Endothelial cell of umbilical vein (primary cell): ENCODE data around the gene TCERG1L. TPM values are rescaled to one million over a fixed set of nuclear protein-coding genes. Genes with fewer than 3 reads are reported as not detected.

Source experiments
- BruUV-seq: library from RNA; stranded (reverse); fragments of 400-500 nt; replicated peaks from 2 replicates; lab custom pipeline; 2021; lab: Mats Ljungman, UMichigan
- CTCF ChIA-PET: fragments of 300-600, 350-600 bp; sonication (Branson Sonifier 250); formaldehyde crosslinking; loops from one replicate; lab custom pipeline; 2021; ENCODE audit warnings: antibody characterized with exemption, inconsistent platforms; lab: Charles Lee
- POLR2A ChIA-PET: fragments of 300-600, 350-600 bp; sonication (Branson Sonifier 250); formaldehyde crosslinking; loops from one replicate; lab custom pipeline; 2021; ENCODE audit warnings: antibody characterized with exemption, inconsistent platforms; lab: Charles Lee
- DNase-seq: peaks from one replicate; pipeline ENCODE4 v3.0.0-alpha.2; 2011; ENCODE audit warnings: low read depth, low spot score
- FAIRE-seq: peaks from 2 replicates; lab custom pipeline; 2011; peaks lifted over from hg19 to GRCh38; lab: Jason Lieb, UNC
- H2AFZ ChIP-seq: 2 replicates; pipeline ENCODE4 v1.6.0; 2012; ENCODE audit warnings: low read depth, low read length, control low read depth, inconsistent platforms
- H3K27ac ChIP-seq: 2 replicates; pipeline ENCODE4 v1.5.1; 2011; ENCODE audit warnings: low read depth, mild to moderate bottlenecking, control low read depth, low read length, moderate library complexity; ENCODE audit not compliant: insufficient read depth
- H3K27me3 ChIP-seq, 2 experiments: 2 replicates each; pipeline versions ENCODE4 v1.6.0 to v1.6.1; 2011; ENCODE audit warnings: low read length in 2 of 2, mixed read lengths in 1 of 2; ENCODE audit not compliant: control insufficient read depth in 2 of 2, insufficient read depth in 2 of 2
- H3K36me3 ChIP-seq, 2 experiments: 2 replicates in 1 of 2; 3 replicates in 1 of 2; pipeline ENCODE4 v1.5.1; 2011; ENCODE audit warnings: low read length in 2 of 2, mild to moderate bottlenecking in 1 of 2, moderate library complexity in 1 of 2; ENCODE audit not compliant: control insufficient read depth in 2 of 2, insufficient read depth in 2 of 2; ENCODE audit errors: extremely low read depth in 1 of 2
- H3K4me1 ChIP-seq: 3 replicates; pipeline ENCODE4 v1.5.1; 2011; ENCODE audit warnings: mild to moderate bottlenecking, low read length; ENCODE audit not compliant: control insufficient read depth, insufficient read depth; ENCODE audit errors: extremely low read depth
- H3K4me2 ChIP-seq: 2 replicates; pipeline ENCODE4 v1.6.1; 2011; ENCODE audit warnings: low read length, control low read depth, mixed read lengths; ENCODE audit not compliant: insufficient read depth
- H3K4me3 ChIP-seq, 3 experiments: fragments of 200-600 bp in 1 of 3; sonication (generic), shearing (Covaris generic) in 1 of 3; replicated peaks in 1 of 3; 2 replicates each; pipeline ENCODE4 v1.5.1; 2011 to 2016; ENCODE audit warnings: control low read depth in 3 of 3, low read length in 3 of 3, mild to moderate bottlenecking in 2 of 3, inconsistent platforms in 1 of 3, low read depth in 1 of 3, moderate library complexity in 1 of 3; ENCODE audit not compliant: insufficient read depth in 1 of 3
- H3K79me2 ChIP-seq: 2 replicates; pipeline ENCODE4 v1.6.0; 2012; ENCODE audit warnings: low read length, inconsistent platforms; ENCODE audit not compliant: control insufficient read depth, insufficient read depth
- H3K9ac ChIP-seq: replicated peaks from 2 replicates; pipeline ENCODE3; 2011; ENCODE audit warnings: low read length, control low read depth; ENCODE audit not compliant: insufficient read depth; ENCODE audit errors: extremely low read depth
- H3K9me1 ChIP-seq: replicated peaks from 3 replicates; pipeline ENCODE4 v1.6.0; 2011; ENCODE audit warnings: mild to moderate bottlenecking, low read length; ENCODE audit not compliant: control insufficient read depth, insufficient read depth; ENCODE audit errors: extremely low read depth
- H3K9me3 ChIP-seq: replicated peaks from 2 replicates; pipeline ENCODE4 v1.5.1; 2012; ENCODE audit warnings: low read length, inconsistent platforms; ENCODE audit not compliant: control insufficient read depth, insufficient read depth
- H4K20me1 ChIP-seq: replicated peaks from 2 replicates; pipeline ENCODE3; 2011; ENCODE audit warnings: mild to moderate bottlenecking, low read length; ENCODE audit not compliant: control insufficient read depth, insufficient read depth; ENCODE audit errors: extremely low read depth
- CTCF ChIP-seq, 2 donors: IDR thresholded peaks; 1 replicate in 1 of 2; 2 replicates in 1 of 2; pipeline ENCODE4 v1.5.1; 2011; ENCODE audit warnings: low read length in 2 of 2, mild to moderate bottlenecking in 2 of 2, moderate library complexity in 2 of 2, control low read depth in 1 of 2, inconsistent platforms in 1 of 2, low read depth in 1 of 2; ENCODE audit not compliant: insufficient read depth in 1 of 2; ENCODE audit errors: extremely low read depth in 1 of 2
- EZH2 ChIP-seq: IDR thresholded peaks from 2 replicates; pipeline ENCODE4 v1.6.1; 2012; ENCODE audit warnings: borderline replicate concordance, low read depth, mild to moderate bottlenecking, moderate library complexity, low read length, inconsistent platforms; ENCODE audit not compliant: severe bottlenecking
- FOS ChIP-seq: IDR thresholded peaks from 2 replicates; pipeline ENCODE4 v1.6.1; 2011; ENCODE audit warnings: mild to moderate bottlenecking, low read length, moderate library complexity, borderline replicate concordance; ENCODE audit not compliant: insufficient read depth
- GATA2 ChIP-seq: IDR thresholded peaks from 2 replicates; pipeline ENCODE4 v1.7.0; 2011; ENCODE audit warnings: low read depth, mild to moderate bottlenecking, moderate library complexity, mixed read lengths, low read length; ENCODE audit not compliant: insufficient read length, insufficient read depth
- JUN ChIP-seq: IDR thresholded peaks from 2 replicates; pipeline ENCODE4 v1.6.1; 2011; ENCODE audit warnings: borderline replicate concordance, low read depth; ENCODE audit not compliant: insufficient read length, insufficient read depth
- MAX ChIP-seq: IDR thresholded peaks from 2 replicates; pipeline ENCODE4 v1.6.1; 2011; ENCODE audit not compliant: insufficient read depth, insufficient read length
- MYC ChIP-seq: IDR thresholded peaks from one replicate; pipeline ENCODE4 v1.6.1; 2011; ENCODE audit warnings: mild to moderate bottlenecking, low read depth, low read length
- POLR2A ChIP-seq: IDR thresholded peaks from 2 replicates; pipeline ENCODE4 v1.6.1; 2012; ENCODE audit warnings: low read depth, mild to moderate bottlenecking, control low read depth, low read length
- POLR2AphosphoS5 ChIP-seq: IDR thresholded peaks from 2 replicates; pipeline ENCODE4 v1.6.1; 2012; ENCODE audit warnings: low read depth, mild to moderate bottlenecking, control low read depth, low read length, moderate library complexity; ENCODE audit not compliant: insufficient read depth
- dilution Hi-C: fragments of 300-500 bp; cut with MboI; formaldehyde crosslinking; loops from one replicate; pipeline ENCODE4 v1.15.0; 2019; ENCODE audit warnings: low sequenced_read_pairs; ENCODE audit not compliant: extremely low pct_ligation_motif_present
- intact Hi-C: fragments of 100-400 bp; cut with micrococcal nuclease; formaldehyde crosslinking; loops from one replicate; pipeline ENCODE4 v1.10.0; 2022
- polyA plus RNA-seq, 4 experiments: library from polyadenylated mRNA; depleted of rRNA in 3 of 4; stranded (reverse) in 3 of 4; unstranded in 1 of 4; fragments of >200 nt; gene quantifications; 2 replicates each; pipeline versions ENCODE4 v1.2.1 to v1.2.3, GENCODE V29; 2011 to 2012; ENCODE audit warnings: missing spikeins in 1 of 4
- total RNA-seq: library from RNA; stranded (reverse); gene quantifications from 2 replicates; pipeline ENCODE4 v1.2.3, GENCODE V29; 2021

The TCERG1L gene
- total and polyA plus RNA-seq, 2 donors (not counting 3 experiments of a cell fraction or from before 2014, with no cell fraction given) = not detected

GRCh38 chr10:131260452-131261211 is 50.9 kb downstream of the TCERG1L start:
- TF ChIP-seq CTCF (IDR thresholded peaks at IDR 0.05; ENCODE audit: extremely low read depth in 1 of 2, insufficient read depth in 1 of 2, low read depth in 1 of 2, low read length in 2 of 2) = no peak
- TF ChIP-seq POLR2AphosphoS5 = no peak
- no peak for TF ChIP-seq MAX
- TF ChIP-seq GATA2 = no peak
- no peak for TF ChIP-seq MYC
- TF ChIP-seq JUN = no peak
- TF ChIP-seq EZH2 = no peak
- TF ChIP-seq POLR2A = no peak
- no peak for TF ChIP-seq FOS
- no peaks in the 10 kb centered on the region for H4K20me1 ChIP-seq
- peaks cover 7% of the 10 kb centered on the region for H3K9me3 ChIP-seq
- no peaks in the 10 kb centered on the region for H3K4me1 ChIP-seq
- H3K4me3 ChIP-seq = no peak overlapping the region
- H3K4me2 ChIP-seq = no peak overlapping the region
- H3K9ac ChIP-seq = no peak overlapping the region
- no TSS peak for BruUV-seq
- H3K79me2 ChIP-seq = no peaks in the 10 kb centered on the region
- CTCF ChIA-PET = no interaction called here
- dilution Hi-C loops (no loop called here), intact Hi-C loops (no loop called here)
- H3K27ac ChIP-seq = no peak overlapping the region
- no peaks in the 10 kb centered on the region for H3K9me1 ChIP-seq
- no peak overlapping the region for H2AFZ ChIP-seq
- H3K36me3 ChIP-seq = no peaks in the 10 kb centered on the region
- H3K27me3 ChIP-seq = no peaks in the 10 kb centered on the region
- DNase-seq (no peak), FAIRE-seq (no peak)
- POLR2A ChIA-PET = no interaction called here
